Ovary (tissue), 3 donors: ENCODE data around the gene GCSH.

Experiments used
- CTCF ChIP-seq, 3 donors: fragments of 450-650 bp in 2 of 3; fragments of 200-600 bp in 1 of 3; IDR thresholded peaks; one replicate each; pipeline versions ENCODE4 v1.5.1 to v1.8.0; 2016 to 2022; ENCODE audit warnings: antibody characterized with exemption in 3 of 3, mild to moderate bottlenecking in 1 of 3
- EP300 ChIP-seq: sonication (generic); formaldehyde crosslinking; IDR thresholded peaks from one replicate; pipeline ENCODE4 v1.6.1; 2017; ENCODE audit warnings: antibody characterized with exemption
- POLR2A ChIP-seq: fragments of 450-650 bp; IDR thresholded peaks from one replicate; pipeline ENCODE4 v1.6.1; 2017; ENCODE audit warnings: antibody characterized with exemption, mild to moderate bottlenecking, moderate library complexity
- donor health status: DM: no; HTN: no; CAD: no.

DNA sequence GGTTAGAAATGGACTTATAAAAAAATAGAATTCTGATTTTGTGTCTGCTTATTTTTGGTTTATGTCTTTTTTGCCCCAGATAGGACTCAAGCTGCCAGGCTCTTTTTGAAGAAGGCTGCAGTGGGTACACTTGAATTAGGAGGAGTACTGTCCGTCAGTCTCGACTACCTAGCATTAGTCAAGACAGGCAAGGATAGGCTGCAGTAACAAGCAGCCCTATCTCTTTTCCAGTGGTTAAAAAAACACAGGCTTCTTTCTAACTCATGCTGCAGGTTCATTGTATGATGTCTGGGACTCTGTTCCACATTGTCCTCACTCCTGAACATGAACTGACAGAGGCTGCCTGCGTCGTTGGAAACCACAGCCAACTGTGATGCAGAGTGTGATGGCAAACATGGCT lies 27.1 kb downstream of the GCSH start:
- TF ChIP-seq CTCF (IDR thresholded peaks at IDR 0.05): no peak
- no peak for TF ChIP-seq EP300
- TF ChIP-seq POLR2A: no peak
